ENCODE measurements around the gene TSPAN1. TPM values are rescaled to one million over a fixed set of nuclear protein-coding genes. Genes with fewer than 3 reads are reported as not detected.

Gene TSPAN1
- total and polyA plus RNA-seq, 8 donors = 2.1 to 12.4 (median 6.4) TPM

GRCh38 chr1:46180082-46180616 is 5.3 kb downstream of the TSPAN1 start:
- H3K36me3 ChIP-seq = no peaks in the 10 kb centered on the region
- ATAC-seq (peak in 3 of 4 donors; percentile 23 to 40 (median 24)), FAIRE-seq (no peak), DNase-seq (peak in 1 of 6 donors; percentile 42)
- no peaks in the 10 kb centered on the region for H3K9me3 ChIP-seq
- TF ChIP-seq CTCF (IDR thresholded peaks at IDR 0.05) = no peak
- intact Hi-C loops (cut with DNase I) = loop anchor here in 1 of 3 donors (5.0 kb wide), 1 partner anchor 143 kb away; no protein-coding TSS in a partner anchor
- no peak overlapping the region for H3K4me3 ChIP-seq
- H3K27me3 ChIP-seq = no peaks in the 10 kb centered on the region
- no peak overlapping the region for H3K27ac ChIP-seq
- WGBS, 2 donors = 48% methylated on average over 12 of the region's 12 CpGs
- H3K4me1 ChIP-seq = peaks cover 14 to 23% (median 22%) of the 10 kb centered on the region in 3 donors

- no peak for DNase-seq
Measured at GRCh38 chr1:46181343-46182260, 6.7 kb downstream of the TSPAN1 start.

GRCh38 chr1:46183079-46183847 is 8.4 kb downstream of the TSPAN1 start:
- intact Hi-C loops (cut with DNase I) = loop anchor here in 1 of 3 donors (5.0 kb wide), 1 partner anchor 146 kb away; no protein-coding TSS in a partner anchor
- 14 to 15% methylated on average over 8 of the region's 8 CpGs for WGBS, 2 donors
- Histone ChIP-seq H3K27me3 (no peaks in the 10 kb centered on the region), H3K4me3 (no peak overlapping the region), H3K36me3 (peaks cover 0 to under 1% (median 0%) of the 10 kb centered on the region in 3 donors), H3K9me3 (no peaks in the 10 kb centered on the region), H3K27ac (peak overlapping the region; percentile 75 to 93 (median 92)), H3K4me1 (peaks cover 14 to 23% (median 22%) of the 10 kb centered on the region in 3 donors)
- DNase-seq (peak; percentile 77 to 97 (median 94)), FAIRE-seq (no peak), ATAC-seq (peak; percentile 83 to 88 (median 87))
- TF ChIP-seq CTCF (IDR thresholded peaks at IDR 0.05) = no peak

More at GRCh38 chr1:46181343-46182260, 6.7 kb downstream of the TSPAN1 start:
- H3K36me3 ChIP-seq = no peaks in the 10 kb centered on the region
- no peaks in the 10 kb centered on the region for H3K27me3 ChIP-seq
- WGBS, 2 donors = 51 to 57% methylated on average over 10 of the region's 10 CpGs
- FAIRE-seq (no peak), ATAC-seq (no peak)
- no peak for TF ChIP-seq CTCF (IDR thresholded peaks at IDR 0.05)
- H3K27ac ChIP-seq = peak overlapping the region in 1 of 4 donors; percentile 23
- H3K4me3 ChIP-seq = no peak overlapping the region
- intact Hi-C loops (cut with DNase I) = loop anchor here in 1 of 3 donors (5.0 kb wide), 1 partner anchor 144 kb away; no protein-coding TSS in a partner anchor
- H3K4me1 ChIP-seq = peaks cover 14 to 23% (median 22%) of the 10 kb centered on the region in 3 donors
- no peaks in the 10 kb centered on the region for H3K9me3 ChIP-seq

GRCh38 chr1:46183926-46184557 is 9.2 kb downstream of the TSPAN1 start:
- ATAC-seq (no peak), FAIRE-seq (no peak), DNase-seq (no peak)
- Histone ChIP-seq H3K9me3 (no peaks in the 10 kb centered on the region), H3K4me3 (no peak overlapping the region), H3K27ac (peak overlapping the region; percentile 75 to 93 (median 92)), H3K27me3 (no peaks in the 10 kb centered on the region), H3K4me1 (peaks cover 14 to 23% (median 22%) of the 10 kb centered on the region in 3 donors), H3K36me3 (peaks cover 0 to 6% (median 0%) of the 10 kb centered on the region in 3 donors)
- no peak for TF ChIP-seq CTCF (IDR thresholded peaks at IDR 0.05)
- WGBS, 2 donors = 86 to 91% methylated on average over 12 of the region's 12 CpGs
- intact Hi-C loops (cut with DNase I) = loop anchor here in 1 of 3 donors (5.0 kb wide), 1 partner anchor 147 kb away; no protein-coding TSS in a partner anchor
